ENCODE results near the gene PPFIA1. TPM values are rescaled to one million over a fixed set of nuclear protein-coding genes. Genes with fewer than 3 reads are reported as not detected.

The PPFIA1 gene
- total and polyA plus RNA-seq, 2 of the 13 experiments (the other 11 are each of a cell fraction or from before 2014, with no cell fraction given), result 29.9 to 45.2 TPM

GRCh38 chr11:70399681-70400112 is 129.2 kb downstream of the PPFIA1 start (continued):
- TF ChIP-seq FUBP1 (CRISPR knock-in tag; IDR thresholded peaks at IDR 0.05; ENCODE audit: borderline replicate concordance), result no peak
- no peak for TF ChIP-seq SP5 (CRISPR knock-in tag; IDR thresholded peaks at IDR 0.05; ENCODE audit: borderline replicate concordance, low read depth)
- TF ChIP-seq BCLAF1 (IDR thresholded peaks at IDR 0.05), result no peak
- TF ChIP-seq ZFP41 (CRISPR knock-in tag; IDR thresholded peaks at IDR 0.05; ENCODE audit: borderline replicate concordance), result no peak
- no peak for TF ChIP-seq GTF3A (CRISPR knock-in tag; conservative IDR thresholded peaks at IDR 0.05)
- TF ChIP-seq ZNF382 (CRISPR knock-in tag; IDR thresholded peaks at IDR 0.05; ENCODE audit: borderline replicate concordance), result no peak
- TF ChIP-seq ZSCAN31 (CRISPR knock-in tag; IDR thresholded peaks at IDR 0.05; ENCODE audit: low read depth), result 0 out of 2 replicates have a peak, but pooled peaks have one; percentile 40
- TF ChIP-seq ZNF335 (CRISPR knock-in tag; IDR thresholded peaks at IDR 0.05), result peak; percentile 97
- no peak for TF ChIP-seq IKZF4 (CRISPR knock-in tag; IDR thresholded peaks at IDR 0.05; ENCODE audit: borderline replicate concordance, low read depth, not compliant biosample characterization)
- no peak for TF ChIP-seq ATF1 (CRISPR knock-in tag; IDR thresholded peaks at IDR 0.05)
- TF ChIP-seq ZSCAN12 (CRISPR knock-in tag; IDR thresholded peaks at IDR 0.05), result no peak
- 0 out of 2 replicates have a peak, but pooled peaks have one; percentile 1 for TF ChIP-seq PITX1 (CRISPR knock-in tag; IDR thresholded peaks at IDR 0.05)
- no peak for TF ChIP-seq ZNF576 (CRISPR knock-in tag; IDR thresholded peaks at IDR 0.05)
- TF ChIP-seq RORA (CRISPR knock-in tag; IDR thresholded peaks at IDR 0.05), result no peak
- 0 out of 2 replicates have a peak, but pooled peaks have one; percentile 17 for TF ChIP-seq BORCS8-MEF2B (CRISPR knock-in tag; IDR thresholded peaks at IDR 0.05)
- TF ChIP-seq RELA (CRISPR knock-in tag; IDR thresholded peaks at IDR 0.05), result no peak
- TF ChIP-seq ELK4 (CRISPR knock-in tag; IDR thresholded peaks at IDR 0.05; ENCODE audit: borderline replicate concordance), result no peak
- no peak for TF ChIP-seq ZMYM3 (CRISPR knock-in tag; IDR thresholded peaks at IDR 0.05)
- TF ChIP-seq TOPORS (CRISPR knock-in tag; IDR thresholded peaks at IDR 0.05), result no peak
- no peak for TF ChIP-seq ZNF282 (IDR thresholded peaks at IDR 0.05; ENCODE audit: partially characterized antibody)
- TF ChIP-seq ZNF362 (CRISPR knock-in tag; IDR thresholded peaks at IDR 0.05; ENCODE audit: borderline replicate concordance), result no peak

Measured in HepG2 (cell line).